ENCODE data around the gene ADGRG6. TPM values are rescaled to one million over a fixed set of nuclear protein-coding genes. Genes with fewer than 3 reads are reported as not detected.

Gene ADGRG6
- total and polyA plus RNA-seq, 10 of the 15 experiments (the other 5 are each of a cell fraction or from before 2014, with no cell fraction given), result 0.01 to 0.24 (median 0.13) TPM; not detected in 7

DNA sequence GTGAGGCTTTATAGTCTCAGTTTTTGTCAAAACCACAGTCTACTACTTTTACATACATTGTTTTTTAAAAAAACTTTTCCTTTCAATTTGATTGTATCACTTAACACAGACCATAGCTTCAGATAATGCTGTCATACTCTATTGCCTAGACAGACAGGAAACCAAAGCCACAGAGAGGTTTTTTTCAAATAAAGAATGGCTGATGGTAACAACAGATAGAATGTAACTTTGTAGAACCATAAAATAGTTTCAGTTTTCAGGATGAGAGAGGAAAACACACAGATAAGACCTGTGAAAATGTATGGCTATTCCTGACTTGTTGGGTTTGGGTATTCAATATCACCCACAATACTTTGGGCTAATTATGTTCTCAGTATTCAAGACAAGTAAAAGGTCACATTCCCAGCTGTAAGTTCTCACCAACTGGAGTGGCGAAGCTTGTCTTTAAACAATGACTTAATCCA is 94.0 kb downstream of the ADGRG6 start (continued):
- TF ChIP-seq WRNIP1 (IDR thresholded peaks at IDR 0.05; ENCODE audit: borderline replicate concordance, low read depth, low read length) (no peak), JUNB (IDR thresholded peaks at IDR 0.05) (peak; percentile 63; the same call in 1 of the 2 replicates), ZNF217 (IDR thresholded peaks at IDR 0.05) (peak; percentile 60; the same call in 1 of the 2 replicates), IKZF1 (conservative IDR thresholded peaks at IDR 0.05) (0 out of 2 replicates have a peak, but pooled peaks have one; percentile 27), NFIC (IDR thresholded peaks at IDR 0.05; ENCODE audit: low read depth, low read length) (peak; percentile 87), CREM (IDR thresholded peaks at IDR 0.05; ENCODE audit: low read depth) (no peak; the same call in 1 of the 2 replicates), FOS (IDR thresholded peaks at IDR 0.05; ENCODE audit: borderline replicate concordance, extremely low read depth, insufficient read length) (no peak), RBBP5 (conservative IDR thresholded peaks at IDR 0.05) (no peak), PML (IDR thresholded peaks at IDR 0.05; ENCODE audit: low read length) (peak; percentile 66; the same call in 1 of the 2 replicates), BACH1 (IDR thresholded peaks at IDR 0.05; ENCODE audit: borderline replicate concordance) (no peak), MYC (IDR thresholded peaks at IDR 0.05; ENCODE audit: insufficient read depth, insufficient read length, insufficient replicate concordance, low read length, severe bottlenecking) (no peak), FOXK2 (IDR thresholded peaks at IDR 0.05) (no peak), CHD1 (IDR thresholded peaks at IDR 0.05; ENCODE audit: low read depth, low read length) (no peak), RAD51 (IDR thresholded peaks at IDR 0.05) (no peak), MXI1 (IDR thresholded peaks at IDR 0.05; ENCODE audit: low read depth, low read length) (no peak), TCF12 (IDR thresholded peaks at IDR 0.05; ENCODE audit: low read depth, low read length) (no peak), SUZ12 (IDR thresholded peaks at IDR 0.05; ENCODE audit: unreplicated experiment) (no peak), DPF2 (IDR thresholded peaks at IDR 0.05) (no peak), ATF2 (IDR thresholded peaks at IDR 0.05; ENCODE audit: low read length) (peak; percentile 86), ZNF24 (IDR thresholded peaks at IDR 0.05) (no peak), SIX5 (IDR thresholded peaks at IDR 0.05; ENCODE audit: low read depth, low read length, severe bottlenecking) (no peak)
- TF ChIP-seq, protein P1, sequence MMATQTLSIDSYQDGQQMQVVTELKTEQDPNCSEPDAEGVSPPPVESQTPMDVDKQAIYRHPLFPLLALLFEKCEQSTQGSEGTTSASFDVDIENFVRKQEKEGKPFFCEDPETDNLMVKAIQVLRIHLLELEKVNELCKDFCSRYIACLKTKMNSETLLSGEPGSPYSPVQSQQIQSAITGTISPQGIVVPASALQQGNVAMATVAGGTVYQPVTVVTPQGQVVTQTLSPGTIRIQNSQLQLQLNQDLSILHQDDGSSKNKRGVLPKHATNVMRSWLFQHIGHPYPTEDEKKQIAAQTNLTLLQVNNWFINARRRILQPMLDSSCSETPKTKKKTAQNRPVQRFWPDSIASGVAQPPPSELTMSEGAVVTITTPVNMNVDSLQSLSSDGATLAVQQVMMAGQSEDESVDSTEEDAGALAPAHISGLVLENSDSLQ (IDR thresholded peaks at IDR 0.05), result peak; percentile 66; the same call in 1 of the 2 replicates
- TF ChIP-seq, protein P2, sequence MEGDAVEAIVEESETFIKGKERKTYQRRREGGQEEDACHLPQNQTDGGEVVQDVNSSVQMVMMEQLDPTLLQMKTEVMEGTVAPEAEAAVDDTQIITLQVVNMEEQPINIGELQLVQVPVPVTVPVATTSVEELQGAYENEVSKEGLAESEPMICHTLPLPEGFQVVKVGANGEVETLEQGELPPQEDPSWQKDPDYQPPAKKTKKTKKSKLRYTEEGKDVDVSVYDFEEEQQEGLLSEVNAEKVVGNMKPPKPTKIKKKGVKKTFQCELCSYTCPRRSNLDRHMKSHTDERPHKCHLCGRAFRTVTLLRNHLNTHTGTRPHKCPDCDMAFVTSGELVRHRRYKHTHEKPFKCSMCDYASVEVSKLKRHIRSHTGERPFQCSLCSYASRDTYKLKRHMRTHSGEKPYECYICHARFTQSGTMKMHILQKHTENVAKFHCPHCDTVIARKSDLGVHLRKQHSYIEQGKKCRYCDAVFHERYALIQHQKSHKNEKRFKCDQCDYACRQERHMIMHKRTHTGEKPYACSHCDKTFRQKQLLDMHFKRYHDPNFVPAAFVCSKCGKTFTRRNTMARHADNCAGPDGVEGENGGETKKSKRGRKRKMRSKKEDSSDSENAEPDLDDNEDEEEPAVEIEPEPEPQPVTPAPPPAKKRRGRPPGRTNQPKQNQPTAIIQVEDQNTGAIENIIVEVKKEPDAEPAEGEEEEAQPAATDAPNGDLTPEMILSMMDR (IDR thresholded peaks at IDR 0.05 in 2 of 3, conservative IDR thresholded peaks at IDR 0.05 in 1 of 3; ENCODE audit: control insufficient read depth in 2 of 3, extremely low read depth in 1 of 3, insufficient read depth in 1 of 3, low read depth in 3 of 3, low read length in 3 of 3), result no peak
- TF ChIP-seq, protein P3, sequence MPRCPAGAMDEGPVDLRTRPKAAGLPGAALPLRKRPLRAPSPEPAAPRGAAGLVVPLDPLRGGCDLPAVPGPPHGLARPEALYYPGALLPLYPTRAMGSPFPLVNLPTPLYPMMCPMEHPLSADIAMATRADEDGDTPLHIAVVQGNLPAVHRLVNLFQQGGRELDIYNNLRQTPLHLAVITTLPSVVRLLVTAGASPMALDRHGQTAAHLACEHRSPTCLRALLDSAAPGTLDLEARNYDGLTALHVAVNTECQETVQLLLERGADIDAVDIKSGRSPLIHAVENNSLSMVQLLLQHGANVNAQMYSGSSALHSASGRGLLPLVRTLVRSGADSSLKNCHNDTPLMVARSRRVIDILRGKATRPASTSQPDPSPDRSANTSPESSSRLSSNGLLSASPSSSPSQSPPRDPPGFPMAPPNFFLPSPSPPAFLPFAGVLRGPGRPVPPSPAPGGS (IDR thresholded peaks at IDR 0.05; ENCODE audit: borderline replicate concordance, insufficient read depth, low read depth, low read length, poor library complexity, severe bottlenecking), result no peak
- TF ChIP-seq, protein P4, sequence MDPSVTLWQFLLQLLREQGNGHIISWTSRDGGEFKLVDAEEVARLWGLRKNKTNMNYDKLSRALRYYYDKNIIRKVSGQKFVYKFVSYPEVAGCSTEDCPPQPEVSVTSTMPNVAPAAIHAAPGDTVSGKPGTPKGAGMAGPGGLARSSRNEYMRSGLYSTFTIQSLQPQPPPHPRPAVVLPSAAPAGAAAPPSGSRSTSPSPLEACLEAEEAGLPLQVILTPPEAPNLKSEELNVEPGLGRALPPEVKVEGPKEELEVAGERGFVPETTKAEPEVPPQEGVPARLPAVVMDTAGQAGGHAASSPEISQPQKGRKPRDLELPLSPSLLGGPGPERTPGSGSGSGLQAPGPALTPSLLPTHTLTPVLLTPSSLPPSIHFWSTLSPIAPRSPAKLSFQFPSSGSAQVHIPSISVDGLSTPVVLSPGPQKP (IDR thresholded peaks at IDR 0.05; ENCODE audit: low read depth, low read length), result no peak
